Activated CD4-positive, alpha-beta memory T cell treated with anti-CD3 and anti-CD28 coated beads, Interleukin-2, amount 10 ng/mL, durations not matched to agents 7 days and 5 days (primary cell): ENCODE measurements around the gene QKI. TPM values are rescaled to one million over a fixed set of nuclear protein-coding genes. Genes with fewer than 3 reads are reported as not detected.

Source experiments
- CTCF ChIA-PET: fragments of 350-600 bp; sonication (Branson Sonifier 250); formaldehyde crosslinking; loops from one replicate; lab custom pipeline; 2021; ENCODE audit warnings: antibody characterized with exemption, inconsistent platforms; lab: Charles Lee
- POLR2A ChIA-PET: fragments of 350-600 bp; sonication (Branson Sonifier 250); formaldehyde crosslinking; loops from one replicate; lab custom pipeline; 2021; ENCODE audit warnings: antibody characterized with exemption; lab: Charles Lee
- DNase-seq: peaks from one replicate; pipeline ENCODE4 v3.0.0-alpha.2; 2020
- H3K27ac Mint-ChIP-seq: one replicate; pipeline ENCODE4 v1.8.0; 2021; ENCODE audit warnings: mild to moderate bottlenecking, mixed read lengths
- H3K27me3 Mint-ChIP-seq: one replicate; pipeline ENCODE4 v1.8.0; 2021; ENCODE audit warnings: mixed read lengths
- H3K36me3 Mint-ChIP-seq: one replicate; pipeline ENCODE4 v1.8.0; 2021; ENCODE audit warnings: low read depth, mixed read lengths
- H3K4me1 Mint-ChIP-seq: one replicate; pipeline ENCODE4 v1.8.0; 2021; ENCODE audit warnings: mixed read lengths
- H3K4me3 Mint-ChIP-seq: one replicate; pipeline ENCODE4 v1.8.0; 2021; ENCODE audit warnings: mild to moderate bottlenecking, mixed read lengths
- H3K9me3 Mint-ChIP-seq: one replicate; pipeline ENCODE4 v1.8.0; 2021; ENCODE audit warnings: mixed read lengths
- total RNA-seq, 2 experiments: library from RNA; stranded (reverse); gene quantifications; one replicate each; pipeline ENCODE4 v1.2.3, GENCODE V29; 2021

QKI gene
- total RNA-seq, 2 experiments from 2014 or later = 67.6 to 74.6 TPM

DNA sequence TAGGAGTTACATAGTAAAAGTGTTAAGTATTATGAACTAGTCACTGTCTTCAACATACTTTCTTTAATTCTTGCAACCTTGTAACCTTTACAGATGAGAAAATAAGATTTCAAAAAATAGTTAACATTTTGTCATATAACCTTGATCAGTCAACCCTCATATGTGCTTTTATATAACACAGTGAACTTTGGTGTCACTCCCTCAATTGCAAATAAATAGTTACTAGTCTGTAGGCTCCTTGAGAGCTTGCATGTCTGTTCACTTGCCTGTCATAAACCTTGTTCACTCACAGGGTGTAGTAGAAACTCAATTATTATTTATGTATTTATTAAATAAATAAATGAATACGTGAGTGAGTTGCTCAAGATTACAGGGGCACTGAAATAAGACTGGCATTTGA, 107.5 kb downstream of the QKI start:
- no peak for DNase-seq
- CTCF ChIA-PET = no interaction called here
- POLR2A ChIA-PET = no interaction called here
- Mint-ChIP-seq H3K9me3 (no peaks in the 10 kb centered on the region), H3K36me3 (no peaks in the 10 kb centered on the region), H3K4me1 (peaks cover 3% of the 10 kb centered on the region), H3K27me3 (no peaks in the 10 kb centered on the region), H3K4me3 (no peak overlapping the region), H3K27ac (no peak overlapping the region)

DNA sequence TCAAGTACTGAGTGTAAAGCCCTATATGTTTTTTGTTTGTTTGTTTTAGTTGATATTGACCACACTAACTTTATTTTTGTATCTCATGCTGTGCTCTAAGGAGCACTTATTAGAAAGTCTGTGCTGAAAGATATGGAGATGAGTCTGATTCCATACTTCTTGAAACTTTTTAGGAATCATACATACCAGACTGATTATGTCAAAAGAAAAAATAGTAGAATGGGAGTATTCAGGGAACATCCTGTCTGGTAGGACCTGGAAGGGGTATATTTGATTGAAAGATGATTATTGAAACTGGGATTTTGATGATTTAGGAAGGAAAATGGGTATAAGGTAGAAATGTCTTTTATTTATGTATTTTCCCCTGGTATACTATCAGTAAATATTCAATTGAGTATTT, 111.4 kb downstream of the QKI start:
- Mint-ChIP-seq H3K9me3 (no peaks in the 10 kb centered on the region), H3K36me3 (no peaks in the 10 kb centered on the region), H3K27ac (no peak overlapping the region), H3K4me3 (no peak overlapping the region), H3K27me3 (no peaks in the 10 kb centered on the region), H3K4me1 (no peaks in the 10 kb centered on the region)
- ChIA-PET POLR2A (no interaction called here), CTCF (no interaction called here)
- DNase-seq = no peak

DNA sequence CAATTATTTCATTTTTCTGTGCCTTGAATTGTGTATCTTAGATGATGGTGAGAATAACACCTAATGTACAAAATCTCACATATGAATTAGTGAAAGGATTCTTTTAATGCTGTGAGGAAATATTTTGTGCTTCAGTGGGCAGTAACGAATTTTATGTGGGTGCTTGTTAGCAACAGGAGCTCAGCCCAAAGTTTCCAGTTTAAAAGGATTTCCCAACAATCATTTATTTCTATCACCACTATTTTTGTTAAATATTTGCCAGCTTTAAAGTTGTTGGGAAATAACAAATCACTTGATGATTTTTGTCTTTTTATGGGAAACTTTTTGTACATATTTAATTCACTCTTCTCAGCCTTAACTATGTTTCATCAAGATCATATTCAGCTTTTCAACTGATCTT, 111.8 kb downstream of the QKI start:
- no peaks in the 10 kb centered on the region for H3K27me3 Mint-ChIP-seq

DNA sequence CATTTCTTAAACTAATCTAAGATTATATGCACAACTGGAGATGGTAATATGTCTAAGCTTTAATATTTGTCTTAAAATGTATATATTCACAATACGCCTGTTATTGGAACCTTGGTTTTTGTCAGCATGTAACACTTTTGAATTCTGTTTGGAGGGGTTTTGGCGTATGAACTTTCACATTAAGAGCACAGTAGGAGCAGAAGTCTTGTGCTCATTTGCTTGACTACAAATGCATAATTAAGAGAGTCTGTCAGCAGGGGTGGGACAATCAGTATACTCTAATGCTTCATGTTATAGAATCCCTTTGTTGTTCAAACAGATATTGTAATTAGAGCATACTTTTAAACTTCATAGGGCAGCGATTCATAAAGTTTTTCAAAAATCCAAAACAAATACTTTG, 112.8 kb downstream of the QKI start:
- DNase-seq = no peak
- Mint-ChIP-seq H3K27me3 (no peaks in the 10 kb centered on the region), H3K36me3 (no peaks in the 10 kb centered on the region), H3K27ac (no peak overlapping the region), H3K9me3 (no peaks in the 10 kb centered on the region), H3K4me3 (no peak overlapping the region), H3K4me1 (no peaks in the 10 kb centered on the region)
- ChIA-PET CTCF (no interaction called here), POLR2A (no interaction called here)

More for the DNA sequence above, 111.8 kb downstream of the QKI start:
- no peaks in the 10 kb centered on the region for H3K36me3 Mint-ChIP-seq
- H3K4me1 Mint-ChIP-seq = no peaks in the 10 kb centered on the region
- no peak overlapping the region for H3K4me3 Mint-ChIP-seq
- H3K27ac Mint-ChIP-seq = no peak overlapping the region
- no peak for DNase-seq
- POLR2A ChIA-PET = no interaction called here
- CTCF ChIA-PET = no interaction called here
- no peaks in the 10 kb centered on the region for H3K9me3 Mint-ChIP-seq

DNA sequence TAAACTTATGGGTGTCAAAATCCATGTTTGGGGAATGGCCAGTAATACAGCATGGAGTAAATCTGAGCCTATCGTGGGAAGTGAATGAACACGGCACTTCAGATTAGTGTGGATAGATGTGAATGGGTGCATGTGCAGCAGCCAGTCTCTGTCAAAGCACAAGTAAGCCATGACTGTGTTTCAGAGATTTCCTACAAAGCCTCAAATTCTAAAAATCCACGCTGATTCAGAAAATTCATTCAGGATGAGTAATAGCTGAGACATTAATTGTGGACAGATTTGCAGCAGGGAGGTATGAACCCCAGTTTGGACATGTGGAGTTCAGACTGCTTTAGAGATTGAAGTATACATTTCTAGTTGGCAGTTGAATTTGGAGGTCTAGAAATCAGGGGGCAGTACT, 115.1 kb downstream of the QKI start:
- Mint-ChIP-seq H3K27ac (no peak overlapping the region), H3K4me1 (no peaks in the 10 kb centered on the region), H3K4me3 (no peak overlapping the region), H3K36me3 (no peaks in the 10 kb centered on the region), H3K27me3 (no peaks in the 10 kb centered on the region), H3K9me3 (no peaks in the 10 kb centered on the region)
- DNase-seq = no peak
- ChIA-PET CTCF (no interaction called here), POLR2A (no interaction called here)

DNA sequence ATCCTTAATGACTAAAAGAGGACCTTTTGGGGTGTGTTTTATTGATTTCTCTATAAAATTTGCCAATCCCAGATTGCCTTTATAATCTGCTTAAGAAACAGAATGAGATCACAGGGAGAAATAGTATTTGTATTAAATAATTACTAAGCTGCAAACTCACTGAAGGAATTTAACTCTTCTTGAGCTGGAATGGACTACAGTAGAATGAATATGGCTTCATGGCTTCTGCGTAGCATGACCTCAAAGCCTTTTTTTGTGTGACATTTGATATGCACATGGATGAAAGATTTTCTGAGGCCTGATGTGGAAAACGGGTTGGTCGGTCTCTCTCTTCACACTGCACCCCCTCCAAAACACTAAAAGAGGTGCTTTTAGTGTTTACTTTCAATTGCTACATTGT, 115.9 kb downstream of the QKI start:
- H3K4me3 Mint-ChIP-seq = no peak overlapping the region
- H3K36me3 Mint-ChIP-seq = no peaks in the 10 kb centered on the region
- ChIA-PET CTCF (no interaction called here), POLR2A (no interaction called here)
- H3K27me3 Mint-ChIP-seq = no peaks in the 10 kb centered on the region
- no peaks in the 10 kb centered on the region for H3K4me1 Mint-ChIP-seq
- H3K27ac Mint-ChIP-seq = no peak overlapping the region
- no peak for DNase-seq
- no peaks in the 10 kb centered on the region for H3K9me3 Mint-ChIP-seq

DNA sequence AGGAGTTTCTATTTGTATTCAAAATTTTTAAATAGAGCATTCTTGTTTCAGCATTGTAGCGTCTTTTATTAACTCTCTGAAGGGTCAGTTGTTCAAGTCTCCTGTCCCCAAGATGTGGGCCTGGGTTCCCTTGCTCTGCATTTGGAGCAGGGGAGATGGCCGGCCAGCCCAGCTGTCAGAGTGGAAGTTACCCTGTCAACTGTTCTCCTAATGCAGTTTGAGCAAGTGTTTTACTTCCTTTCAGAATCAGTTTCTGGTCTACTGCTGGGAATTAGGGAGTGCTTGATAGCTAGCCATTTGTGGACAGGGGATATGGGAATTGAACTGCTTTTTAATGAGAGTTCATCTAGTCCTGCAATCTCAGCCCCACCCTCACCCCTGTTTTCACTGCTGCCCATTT, 116.6 kb downstream of the QKI start:
- Mint-ChIP-seq H3K27me3 (no peaks in the 10 kb centered on the region), H3K27ac (no peak overlapping the region), H3K4me3 (no peak overlapping the region), H3K9me3 (no peaks in the 10 kb centered on the region), H3K36me3 (no peaks in the 10 kb centered on the region), H3K4me1 (no peaks in the 10 kb centered on the region)
- DNase-seq = no peak
- ChIA-PET CTCF (no interaction called here), POLR2A (no interaction called here)

DNA sequence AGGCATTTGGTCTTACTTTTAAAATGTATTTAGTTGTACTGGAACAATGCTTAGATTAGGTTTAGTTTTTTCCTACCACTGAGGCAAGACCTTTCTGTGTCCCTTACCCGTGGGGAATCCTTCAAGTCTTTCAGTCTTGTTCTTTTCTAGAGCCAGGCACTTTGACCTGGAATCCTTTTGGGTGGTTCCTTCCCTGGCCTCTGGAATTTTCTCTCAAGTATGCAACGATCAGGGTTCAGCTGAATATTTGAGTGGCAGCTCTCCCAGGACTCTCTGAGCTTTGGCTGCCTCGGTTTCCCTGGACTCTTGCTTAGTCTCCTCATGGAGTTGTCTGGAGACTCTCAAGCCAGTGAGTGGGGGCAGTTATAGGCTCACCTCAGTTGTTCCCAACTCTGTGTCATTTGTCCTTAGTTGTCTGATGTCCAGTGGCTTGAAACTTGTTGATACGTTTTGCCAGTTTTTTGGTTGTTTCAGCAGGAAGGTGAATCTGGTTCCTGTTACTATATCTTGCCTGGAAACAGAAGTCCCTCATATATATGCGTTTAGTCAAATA, 118.1 kb downstream of the QKI start:
- Mint-ChIP-seq H3K27me3 (no peaks in the 10 kb centered on the region), H3K27ac (no peak overlapping the region), H3K4me1 (no peaks in the 10 kb centered on the region), H3K9me3 (no peaks in the 10 kb centered on the region), H3K4me3 (no peak overlapping the region), H3K36me3 (peaks cover 4% of the 10 kb centered on the region)
- POLR2A ChIA-PET = no interaction called here
- DNase-seq = no peak
- CTCF ChIA-PET = no interaction called here

DNA sequence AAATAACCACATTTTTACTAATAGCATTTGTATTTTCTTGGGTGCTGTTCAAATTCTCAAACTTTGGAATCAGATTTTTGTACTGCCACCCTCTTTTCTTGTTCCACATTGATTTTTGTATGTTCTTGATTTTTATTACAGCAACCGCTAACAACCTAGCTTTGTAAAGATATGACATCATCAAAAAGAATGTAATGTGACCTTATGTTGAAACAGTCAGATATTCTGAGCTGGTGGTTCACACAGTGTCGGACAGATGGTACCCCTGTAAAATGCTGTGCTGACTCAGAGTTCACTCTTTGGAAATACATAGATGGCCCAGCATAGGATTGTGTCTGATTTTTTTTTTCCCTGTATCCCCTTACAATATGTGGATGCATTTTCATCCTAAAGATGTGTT, 118.9 kb downstream of the QKI start:
- no peak overlapping the region for H3K27ac Mint-ChIP-seq
- H3K36me3 Mint-ChIP-seq = peaks cover 4% of the 10 kb centered on the region
- no peaks in the 10 kb centered on the region for H3K4me1 Mint-ChIP-seq
- ChIA-PET POLR2A (no interaction called here), CTCF (no interaction called here)
- no peaks in the 10 kb centered on the region for H3K9me3 Mint-ChIP-seq
- DNase-seq = no peak
- H3K4me3 Mint-ChIP-seq = no peak overlapping the region
- no peaks in the 10 kb centered on the region for H3K27me3 Mint-ChIP-seq

DNA sequence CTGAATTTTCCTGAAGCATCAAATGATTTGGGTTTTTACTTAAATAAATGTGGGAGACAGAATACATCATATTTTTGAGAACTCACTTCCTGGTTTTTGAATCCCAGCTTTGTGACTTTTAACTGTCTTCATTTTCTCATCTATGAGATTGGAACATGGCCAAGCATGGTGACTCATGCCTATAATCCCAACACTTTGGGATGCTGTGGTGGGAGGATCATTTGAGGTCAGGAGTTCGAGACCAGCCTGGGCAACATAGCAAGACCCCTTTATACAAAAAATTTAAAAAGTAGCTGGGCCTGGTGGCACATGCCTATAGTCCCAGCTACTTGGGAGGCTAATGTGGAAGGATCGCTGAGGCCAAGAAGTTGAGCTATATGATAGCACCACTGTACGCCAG, 122.3 kb downstream of the QKI start:
- Mint-ChIP-seq H3K4me1 (no peaks in the 10 kb centered on the region), H3K27ac (no peak overlapping the region), H3K9me3 (no peaks in the 10 kb centered on the region), H3K4me3 (no peak overlapping the region), H3K27me3 (no peaks in the 10 kb centered on the region), H3K36me3 (peaks cover 4% of the 10 kb centered on the region)
- ChIA-PET CTCF (no interaction called here), POLR2A (no interaction called here)
- no peak for DNase-seq

DNA sequence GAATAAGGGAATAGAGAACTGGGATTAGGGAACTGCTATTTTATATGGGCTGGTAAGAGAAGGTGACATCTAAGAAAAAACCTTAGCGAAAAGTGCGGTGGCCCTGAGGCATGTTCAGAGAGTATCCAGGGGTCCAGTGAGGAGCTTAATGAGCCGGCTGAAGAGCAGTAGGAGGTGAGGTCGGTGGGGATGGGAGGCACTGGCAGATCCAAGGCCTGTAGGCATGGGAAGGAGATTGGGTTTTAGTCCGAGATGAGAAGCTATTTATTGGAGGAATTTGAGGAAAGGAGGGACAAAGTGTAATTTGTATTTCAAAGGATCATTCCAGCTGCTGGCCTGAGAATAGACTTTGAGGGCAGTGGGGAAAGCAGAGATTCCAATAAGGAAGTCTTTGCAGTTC, 123.8 kb downstream of the QKI start:
- no peaks in the 10 kb centered on the region for H3K4me1 Mint-ChIP-seq
- no peak overlapping the region for H3K27ac Mint-ChIP-seq
- H3K27me3 Mint-ChIP-seq = no peaks in the 10 kb centered on the region
- H3K36me3 Mint-ChIP-seq = peaks cover 4% of the 10 kb centered on the region
- H3K9me3 Mint-ChIP-seq = no peaks in the 10 kb centered on the region
- ChIA-PET POLR2A (no interaction called here), CTCF (no interaction called here)
- no peak for DNase-seq
- no peak overlapping the region for H3K4me3 Mint-ChIP-seq

DNA sequence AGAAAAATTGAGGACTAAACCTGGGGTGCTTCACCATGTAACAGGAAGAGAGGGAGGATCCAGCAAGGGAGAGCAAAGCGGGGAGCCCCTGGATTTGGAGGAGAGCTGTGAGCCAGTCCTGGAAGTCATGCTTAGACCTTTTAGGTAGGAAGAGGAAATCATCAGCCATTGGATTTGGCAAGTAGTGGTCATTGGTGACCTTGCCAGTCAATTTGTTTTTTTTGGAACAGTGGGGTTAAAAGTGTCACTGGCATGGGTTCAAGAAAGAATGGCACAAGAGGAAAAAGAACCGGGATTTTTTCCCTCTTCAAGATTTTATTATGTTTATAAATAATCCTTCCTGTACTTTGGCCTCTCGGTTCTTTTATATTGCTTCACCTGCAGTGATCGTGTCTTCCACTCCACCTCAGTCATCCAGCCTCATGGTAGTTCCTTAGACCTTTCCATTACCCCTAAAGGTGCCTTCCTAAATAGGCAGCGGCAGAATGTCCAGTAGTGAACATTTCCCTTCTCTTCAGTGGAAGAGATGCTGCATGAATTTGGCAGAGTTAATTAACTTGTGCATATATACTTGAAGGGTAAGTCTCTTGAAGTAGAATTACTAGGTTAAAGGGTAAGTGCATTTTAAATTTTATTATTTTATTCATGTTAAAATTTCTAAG, 124.7 kb downstream of the QKI start:
- ChIA-PET POLR2A (no interaction called here), CTCF (no interaction called here)
- no peak overlapping the region for H3K4me3 Mint-ChIP-seq
- H3K27me3 Mint-ChIP-seq = no peaks in the 10 kb centered on the region
- H3K27ac Mint-ChIP-seq = no peak overlapping the region
- no peaks in the 10 kb centered on the region for H3K9me3 Mint-ChIP-seq
- H3K4me1 Mint-ChIP-seq = no peaks in the 10 kb centered on the region
- peaks cover 4% of the 10 kb centered on the region for H3K36me3 Mint-ChIP-seq
- DNase-seq = no peak

DNA sequence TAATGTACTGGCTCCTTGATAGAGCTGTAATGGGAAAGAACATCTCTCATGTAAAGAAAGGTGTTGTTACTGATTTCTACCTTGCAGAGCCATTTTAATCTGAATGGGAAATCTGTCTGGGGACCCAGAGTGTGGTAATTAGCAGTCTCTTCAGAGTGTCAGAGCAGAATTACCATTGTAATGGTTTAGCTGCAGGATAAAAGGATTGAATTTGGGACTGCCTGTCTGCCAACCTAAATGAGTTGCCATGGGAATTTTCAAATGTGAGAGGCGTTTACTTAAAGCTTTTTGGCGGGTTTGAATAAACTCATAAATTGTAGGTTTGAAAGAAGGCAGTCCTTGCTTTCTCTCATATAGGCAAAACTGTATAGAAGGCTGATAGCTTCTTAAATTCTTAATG, 128.8 kb downstream of the QKI start:
- CTCF ChIA-PET = no interaction called here
- Mint-ChIP-seq H3K36me3 (no peaks in the 10 kb centered on the region), H3K9me3 (no peaks in the 10 kb centered on the region), H3K27me3 (no peaks in the 10 kb centered on the region), H3K4me3 (no peak overlapping the region), H3K27ac (no peak overlapping the region), H3K4me1 (no peaks in the 10 kb centered on the region)
- POLR2A ChIA-PET = no interaction called here
- DNase-seq = no peak

DNA sequence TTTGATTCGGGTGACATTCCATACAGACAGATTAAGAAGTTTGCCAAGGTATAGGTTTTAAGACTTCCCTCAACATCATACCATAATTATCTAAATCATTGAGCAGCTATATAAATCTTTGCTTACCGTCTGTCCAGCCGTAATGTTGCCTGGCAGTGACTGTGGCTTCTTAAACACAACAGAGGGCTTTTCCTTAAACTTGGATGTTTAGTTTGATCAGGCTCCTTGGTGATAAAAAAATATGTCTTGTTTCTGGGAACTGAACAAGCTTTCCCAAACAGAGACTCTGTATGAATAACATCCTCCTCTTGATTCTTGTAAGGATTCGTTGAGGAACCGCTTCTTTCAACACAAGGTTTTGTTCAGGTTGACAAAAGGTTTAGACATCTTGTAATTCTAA, 130.9 kb downstream of the QKI start:
- no peaks in the 10 kb centered on the region for H3K4me1 Mint-ChIP-seq
- H3K36me3 Mint-ChIP-seq = peaks cover 3% of the 10 kb centered on the region
- H3K27me3 Mint-ChIP-seq = no peaks in the 10 kb centered on the region
- no peak overlapping the region for H3K27ac Mint-ChIP-seq
- DNase-seq = no peak
- H3K4me3 Mint-ChIP-seq = no peak overlapping the region
- POLR2A ChIA-PET = no interaction called here
- CTCF ChIA-PET = no interaction called here
- H3K9me3 Mint-ChIP-seq = no peaks in the 10 kb centered on the region
